Smooth muscle cell (in vitro differentiated cells): Measurements from ENCODE around the gene ACTL9. TPM values are rescaled to one million over a fixed set of nuclear protein-coding genes. Genes with fewer than 3 reads are reported as not detected.

Experiments
- DNase-seq: peaks from one replicate; lab custom pipeline; 2025; ENCODE audit not compliant: unreplicated experiment; lab: John Stamatoyannopoulos, UW
- H2AFZ ChIP-seq: fragments of 200-600 bp; sonication (generic); 2 replicates; pipeline ENCODE4 v1.6.0; 2016; ENCODE audit warnings: antibody characterized with exemption, low read depth, mild to moderate bottlenecking
- H3F3A ChIP-seq: fragments of 200-600 bp; sonication (generic); 2 replicates; pipeline ENCODE4 v1.6.0; 2017; ENCODE audit warnings: antibody characterized with exemption, low read depth
- H3K27ac ChIP-seq: fragments of 200-600 bp; sonication (generic); 2 replicates; pipeline ENCODE4 v1.5.1; 2016; ENCODE audit warnings: low read depth, mild to moderate bottlenecking
- H3K27me3 ChIP-seq: fragments of 200-600 bp; sonication (generic); 2 replicates; pipeline ENCODE4 v1.6.1; 2016; ENCODE audit warnings: low read depth, mild to moderate bottlenecking
- H3K36me3 ChIP-seq: fragments of 200-600 bp; sonication (generic); 2 replicates; pipeline ENCODE4 v1.5.1; 2016; ENCODE audit warnings: low read depth
- H3K4me1 ChIP-seq: fragments of 200-600 bp; sonication (generic); 2 replicates; pipeline ENCODE4 v1.5.1; 2016; ENCODE audit warnings: low read depth
- H3K4me2 ChIP-seq: fragments of 200-600 bp; sonication (generic); 2 replicates; pipeline ENCODE4 v1.6.0; 2016; ENCODE audit warnings: mild to moderate bottlenecking
- H3K4me3 ChIP-seq: fragments of 200-600 bp; sonication (generic); 2 replicates; pipeline ENCODE4 v1.5.1; 2016; ENCODE audit warnings: mild to moderate bottlenecking
- H3K79me2 ChIP-seq: fragments of 200-600 bp; sonication (generic); 2 replicates; pipeline ENCODE4 v1.6.0; 2016; ENCODE audit warnings: low read depth, mild to moderate bottlenecking
- H3K9ac ChIP-seq: fragments of 200-600 bp; sonication (generic); 2 replicates; pipeline ENCODE4 v1.6.0; 2016; ENCODE audit warnings: low read depth
- H3K9me3 ChIP-seq: fragments of 200-600 bp; sonication (generic); replicated peaks from 2 replicates; pipeline ENCODE4 v1.5.1; 2016; ENCODE audit warnings: low read depth
- H4K20me1 ChIP-seq: fragments of 200-600 bp; sonication (generic); 2 replicates; pipeline ENCODE4 v1.6.0; 2016; ENCODE audit warnings: low read depth
- CTCF ChIP-seq: fragments of 200-600 bp; sonication (generic); IDR thresholded peaks from 2 replicates; pipeline ENCODE4 v1.5.1; 2017; ENCODE audit warnings: borderline replicate concordance, mild to moderate bottlenecking, antibody characterized with exemption; ENCODE audit not compliant: insufficient read depth, poor library complexity, severe bottlenecking
- WGBS: methylation state at CpG from one replicate; pipeline ENCODE4 v1.1.7; 2016; ENCODE audit warnings: low lambda C conversion rate; 5-methylcytosine and 5-hydroxymethylcytosine counted together
- polyA plus RNA-seq: library from polyadenylated mRNA; unstranded; fragments of >200 nt; fragmentation: Nextera tagmentation; extraction: Ambion mirVana; gene quantifications from 2 replicates; pipeline ENCODE4 v1.2.1, GENCODE V29; 2016
- total RNA-seq: library from RNA; depleted of rRNA; stranded (reverse); fragments of >200 nt; gene quantifications from 2 replicates; pipeline ENCODE4 v1.2.3, GENCODE V29; 2014

Gene ACTL9
- total and polyA plus RNA-seq, 2 experiments from 2014 or later = not detected

- no peak overlapping the region for H3K4me3 ChIP-seq
- 64% methylated on average over 6 of the region's 6 CpGs for WGBS
Observed at GRCh38 chr19:8695911-8696310, 2.7 kb downstream of the ACTL9 start.

GRCh38 chr19:8695501-8695900 is 3.1 kb downstream of the ACTL9 start:
- Histone ChIP-seq H3K79me2 (no peaks in the 10 kb centered on the region), H3K9ac (no peak overlapping the region), H3K27me3 (no peaks in the 10 kb centered on the region), H3K36me3 (no peaks in the 10 kb centered on the region), H2AFZ (no peak overlapping the region), H4K20me1 (no peaks in the 10 kb centered on the region), H3K9me3 (no peaks in the 10 kb centered on the region), H3K4me3 (no peak overlapping the region), H3K27ac (no peak overlapping the region), H3F3A (no peaks in the 10 kb centered on the region), H3K4me2 (no peak overlapping the region), H3K4me1 (no peaks in the 10 kb centered on the region)
- 59% methylated on average over 5 of the region's 6 CpGs for WGBS
- TF ChIP-seq CTCF = no peak
- no peak for DNase-seq

More at GRCh38 chr19:8695911-8696310, 2.7 kb downstream of the ACTL9 start:
- no peaks in the 10 kb centered on the region for H4K20me1 ChIP-seq
- no peaks in the 10 kb centered on the region for H3K79me2 ChIP-seq
- DNase-seq = no peak
- no peaks in the 10 kb centered on the region for H3K9me3 ChIP-seq
- no peak overlapping the region for H2AFZ ChIP-seq
- no peak overlapping the region for H3K27ac ChIP-seq
- no peaks in the 10 kb centered on the region for H3K36me3 ChIP-seq
- no peak overlapping the region for H3K4me2 ChIP-seq
- TF ChIP-seq CTCF = no peak
- H3F3A ChIP-seq = no peaks in the 10 kb centered on the region
- no peaks in the 10 kb centered on the region for H3K27me3 ChIP-seq
- no peak overlapping the region for H3K9ac ChIP-seq
- H3K4me1 ChIP-seq = no peaks in the 10 kb centered on the region

GRCh38 chr19:8690753-8691539 is 7.6 kb downstream of the ACTL9 start:
- no peak for DNase-seq
- H3K4me1 ChIP-seq = no peaks in the 10 kb centered on the region
- no peaks in the 10 kb centered on the region for H3K79me2 ChIP-seq
- 49% methylated on average over 5 of the region's 5 CpGs for WGBS
- H3K4me3 ChIP-seq = no peak overlapping the region
- TF ChIP-seq CTCF = no peak
- H3F3A ChIP-seq = no peaks in the 10 kb centered on the region
- H3K27ac ChIP-seq = no peak overlapping the region
- H3K4me2 ChIP-seq = no peak overlapping the region
- no peak overlapping the region for H2AFZ ChIP-seq
- H3K9me3 ChIP-seq = no peaks in the 10 kb centered on the region
- no peaks in the 10 kb centered on the region for H3K27me3 ChIP-seq
- no peaks in the 10 kb centered on the region for H3K36me3 ChIP-seq
- no peaks in the 10 kb centered on the region for H4K20me1 ChIP-seq
- no peak overlapping the region for H3K9ac ChIP-seq

- H3K27me3 ChIP-seq = no peaks in the 10 kb centered on the region
- H3K4me1 ChIP-seq = no peaks in the 10 kb centered on the region
- H3K79me2 ChIP-seq = no peaks in the 10 kb centered on the region
- no peaks in the 10 kb centered on the region for H4K20me1 ChIP-seq
- WGBS = 91% methylated on average over 15 of the region's 15 CpGs
- no peak for DNase-seq
- H3F3A ChIP-seq = no peaks in the 10 kb centered on the region
- no peak overlapping the region for H3K9ac ChIP-seq
- H3K4me2 ChIP-seq = no peak overlapping the region
- H3K4me3 ChIP-seq = no peak overlapping the region
- H3K36me3 ChIP-seq = no peaks in the 10 kb centered on the region
- H2AFZ ChIP-seq = no peak overlapping the region
- H3K9me3 ChIP-seq = no peaks in the 10 kb centered on the region
- H3K27ac ChIP-seq = no peak overlapping the region
- TF ChIP-seq CTCF = no peak
Observed at GRCh38 chr19:8688930-8689329, 9.7 kb downstream of the ACTL9 start.
